Kidney tubule cell (primary cell): ENCODE results near the gene HOXA1.
"Not testable (repeated sequence)": the region's sequence is repeated elsewhere in the genome, so short reads cannot be mapped to it uniquely, and the experiment has no call there.

Source experiments
- DNase-seq: peaks from one replicate; pipeline ENCODE4 v3.0.0-alpha.2; 2018; ENCODE audit warnings: low spot score

Gene HOXA1

GRCh38 chr7:27046854-27047549 lies 48.8 kb downstream of the HOXA1 start:
- peak; percentile 71 for DNase-seq

DNA sequence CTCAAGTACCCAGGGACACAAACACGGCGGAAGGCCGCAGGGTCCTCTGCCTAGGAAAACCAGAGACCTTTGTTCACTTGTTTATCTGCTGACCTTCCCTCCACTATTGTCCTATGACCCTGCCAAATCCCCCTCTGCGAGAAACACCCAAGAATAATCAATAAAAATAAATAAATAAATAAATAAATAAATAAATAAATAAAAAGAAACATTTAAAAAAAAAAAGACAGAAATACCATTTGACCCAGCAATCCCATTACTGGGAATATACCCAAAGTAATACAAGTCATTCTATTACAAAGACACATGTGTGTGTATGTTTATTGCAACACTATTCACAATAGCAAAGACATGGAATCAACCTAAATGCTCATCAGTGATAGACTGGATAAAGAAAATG lies 49.8 kb downstream of the HOXA1 start:
- not testable (repeated sequence) for DNase-seq

GRCh38 chr7:27045066-27045465 lies 50.7 kb downstream of the HOXA1 start:
- not testable (repeated sequence) for DNase-seq
